K562 (cell line): ENCODE data around the gene NCOA3. TPM values are rescaled to one million over a fixed set of nuclear protein-coding genes. Genes with fewer than 3 reads are reported as not detected.
A peak's percentile ranks its signal among the peaks of the same experiment; 100 is the strongest.

ENCODE experiments used
- AFF1 ChIP-seq, 2 experiments: fragments of 450-650 bp; IDR thresholded peaks; 2 replicates each; pipeline ENCODE4 v1.6.1; 2018; ENCODE audit warnings: mild to moderate bottlenecking in 2 of 2, low read depth in 1 of 2; ENCODE audit not compliant: partially characterized antibody in 2 of 2
- GATAD2A ChIP-seq: fragments of 450-650 bp; IDR thresholded peaks from 2 replicates; pipeline ENCODE4 v1.6.1; 2017
- MECOM ChIP-seq: fragments of 250-450 bp; sonication (Bioruptor Pico); IDR thresholded peaks from 2 replicates; pipeline ENCODE4 v1.8.0; 2022; ENCODE audit warnings: inconsistent platforms
- NCOA2 ChIP-seq, 2 experiments: fragments of 450-650 bp; IDR thresholded peaks; 2 replicates each; pipeline ENCODE4 v1.6.1; 2018; ENCODE audit warnings: mild to moderate bottlenecking in 2 of 2, moderate library complexity in 1 of 2; ENCODE audit not compliant: partially characterized antibody in 2 of 2
- NR4A1 ChIP-seq, 2 experiments: fragments of 250-450 bp in 1 of 2; fragments of 450-650 bp in 1 of 2; sonication (Bioruptor Pico) in 1 of 2; IDR thresholded peaks; 2 replicates each; pipeline versions ENCODE4 v1.4.0 to v1.6.1; 2016 to 2020; ENCODE audit warnings: mild to moderate bottlenecking in 2 of 2, missing compliant biosample characterization in 1 of 2, missing genetic modification characterization in 1 of 2, moderate library complexity in 1 of 2
- POLR2A ChIP-seq: fragments of 450-650 bp; conservative IDR thresholded peaks from 2 replicates; pipeline ENCODE4 v1.6.1; 2016
- PRMT5 ChIP-seq: sonication (generic); formaldehyde crosslinking; IDR thresholded peaks from 2 replicates; pipeline ENCODE4 v1.5.0; 2020; ENCODE audit warnings: missing genetic modification reagents
- RBFOX2 ChIP-seq: fragments of 200-400 bp; formaldehyde crosslinking; IDR thresholded peaks from 2 replicates; pipeline ENCODE4 v1.6.1; 2017; ENCODE audit warnings: low read depth, mild to moderate bottlenecking, low read length, moderate library complexity
- REST ChIP-seq, 2 experiments: fragments of 450-650 bp; formaldehyde crosslinking in 1 of 2; IDR thresholded peaks; 2 replicates each; pipeline versions ENCODE4 v1.4.0 to v1.6.1; 2014 to 2020; ENCODE audit warnings: mild to moderate bottlenecking in 2 of 2, borderline replicate concordance in 1 of 2, low read depth in 1 of 2
- TFAP4 ChIP-seq: sonication (generic); formaldehyde crosslinking; IDR thresholded peaks from 2 replicates; pipeline ENCODE4 v1.8.0; 2022; ENCODE audit warnings: missing genetic modification reagents, mild to moderate bottlenecking, moderate library complexity, borderline replicate concordance
- ZNF699 ChIP-seq: fragments of 250-450 bp; sonication (Bioruptor Pico); IDR thresholded peaks from 2 replicates; pipeline ENCODE4 v1.8.0; 2021; ENCODE audit warnings: mild to moderate bottlenecking, moderate library complexity; ENCODE audit not compliant: insufficient replicate concordance
- ZNF830 ChIP-seq: fragments of 250-450 bp; sonication (Bioruptor Pico); IDR thresholded peaks from 2 replicates; pipeline ENCODE4 v1.5.0; 2021; ENCODE audit warnings: mild to moderate bottlenecking
- polyA plus RNA-seq, 8 experiments: library from polyadenylated mRNA; depleted of rRNA in 4 of 8; stranded (reverse) in 5 of 8; unstranded in 3 of 8; fragments of >200 nt; fragmentation: Nextera tagmentation in 2 of 8; fragmentation: Illumina TruSeq in 1 of 8; extraction: Ambion mirVana in 2 of 8; extraction: Trizol in 1 of 8; gene quantifications; 2 replicates each; pipeline versions ENCODE4 v1.2.1 to v1.2.3, GENCODE V29; 2011 to 2014; ENCODE audit warnings: inconsistent platforms in 1 of 8, missing spikeins in 1 of 8
- total RNA-seq, 7 experiments: library from RNA; depleted of rRNA in 6 of 7; stranded (reverse); fragments of >200 nt in 6 of 7; fragmentation: Illumina TruSeq in 2 of 7; extraction: Trizol in 2 of 7; gene quantifications; 2 replicates each; pipeline versions ENCODE4 v1.2.1 to v1.2.3, GENCODE V29; 2011 to 2021; ENCODE audit warnings: low replicate concordance in 1 of 7

The NCOA3 gene
- total and polyA plus RNA-seq, 9 of the 15 experiments (the other 6 are each of a cell fraction or from before 2014, with no cell fraction given): 3.2 to 24.3 (median 14.4) TPM

DNA sequence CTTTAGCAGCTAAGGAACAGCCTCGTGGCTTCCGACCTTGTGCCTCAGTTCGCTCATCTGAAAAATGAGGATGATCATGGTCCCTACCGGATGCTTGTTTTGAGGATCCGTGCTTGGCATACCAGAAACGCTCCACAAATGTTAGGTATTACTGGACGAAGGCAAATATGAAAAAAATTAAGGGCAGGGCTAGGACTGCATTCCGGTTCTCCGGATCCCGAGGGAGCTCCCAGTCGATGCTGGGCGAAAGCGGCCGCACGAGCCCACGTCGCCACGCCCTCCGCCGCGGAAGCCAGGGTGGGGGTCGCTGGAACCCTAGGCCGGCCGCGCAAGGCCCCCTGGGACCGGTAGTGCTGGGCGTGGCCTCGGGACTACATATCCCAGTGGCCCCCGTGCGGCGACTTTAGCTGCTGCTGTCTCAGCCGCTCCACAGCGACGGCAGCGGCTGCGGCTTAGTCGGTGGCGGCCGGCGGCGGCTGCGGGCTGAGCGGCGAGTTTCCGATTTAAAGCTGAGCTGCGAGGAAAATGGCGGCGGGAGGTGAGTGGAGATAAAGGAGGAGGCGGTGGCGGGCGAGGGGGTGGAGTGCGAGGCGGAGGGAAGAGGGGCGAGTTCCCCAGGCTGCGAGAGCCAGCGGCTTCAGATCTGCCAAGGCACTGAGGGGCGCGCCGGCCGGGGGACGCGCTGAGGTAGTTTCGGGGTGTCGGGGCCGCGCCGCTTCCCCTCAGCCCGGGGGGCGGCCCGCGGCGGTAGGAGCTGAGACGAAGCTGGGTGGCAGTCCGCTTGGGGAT, at the start of gene NCOA3 (continued):
- TF ChIP-seq TFAP4: peak; percentile 93
- TF ChIP-seq POLR2A: peak; percentile 96
- no peak for TF ChIP-seq NCOA2 (IDR thresholded peaks at IDR 0.05; ENCODE audit: partially characterized antibody in 2 of 2)
- peak in 1 of 2 experiments; percentile 94 for TF ChIP-seq AFF1 (IDR thresholded peaks at IDR 0.05; ENCODE audit: low read depth in 1 of 2, partially characterized antibody in 2 of 2)
- no peak for TF ChIP-seq ZNF830 (CRISPR knock-in tag)
- TF ChIP-seq NR4A1 (CRISPR knock-in tag; IDR thresholded peaks at IDR 0.05): 0 out of 2 replicates have a peak, but pooled peaks have one; percentile 63
- no peak for TF ChIP-seq NR4A1 (tag; IDR thresholded peaks at IDR 0.05)
- TF ChIP-seq ZNF699 (CRISPR knock-in tag): no peak
- TF ChIP-seq PRMT5: no peak
- TF ChIP-seq GATAD2A: no peak; the same call in 1 of the 2 replicates
- TF ChIP-seq RBFOX2: peak; percentile 99
- TF ChIP-seq MECOM (CRISPR knock-in tag): no peak
- peak; percentile 67 for TF ChIP-seq REST (IDR thresholded peaks at IDR 0.05; ENCODE audit: borderline replicate concordance)
- no peak for TF ChIP-seq REST (CRISPR knock-in tag; IDR thresholded peaks at IDR 0.05; ENCODE audit: low read depth)
